Measurements from ENCODE around the gene BICC1.

- TF ChIP-seq, protein P1, sequence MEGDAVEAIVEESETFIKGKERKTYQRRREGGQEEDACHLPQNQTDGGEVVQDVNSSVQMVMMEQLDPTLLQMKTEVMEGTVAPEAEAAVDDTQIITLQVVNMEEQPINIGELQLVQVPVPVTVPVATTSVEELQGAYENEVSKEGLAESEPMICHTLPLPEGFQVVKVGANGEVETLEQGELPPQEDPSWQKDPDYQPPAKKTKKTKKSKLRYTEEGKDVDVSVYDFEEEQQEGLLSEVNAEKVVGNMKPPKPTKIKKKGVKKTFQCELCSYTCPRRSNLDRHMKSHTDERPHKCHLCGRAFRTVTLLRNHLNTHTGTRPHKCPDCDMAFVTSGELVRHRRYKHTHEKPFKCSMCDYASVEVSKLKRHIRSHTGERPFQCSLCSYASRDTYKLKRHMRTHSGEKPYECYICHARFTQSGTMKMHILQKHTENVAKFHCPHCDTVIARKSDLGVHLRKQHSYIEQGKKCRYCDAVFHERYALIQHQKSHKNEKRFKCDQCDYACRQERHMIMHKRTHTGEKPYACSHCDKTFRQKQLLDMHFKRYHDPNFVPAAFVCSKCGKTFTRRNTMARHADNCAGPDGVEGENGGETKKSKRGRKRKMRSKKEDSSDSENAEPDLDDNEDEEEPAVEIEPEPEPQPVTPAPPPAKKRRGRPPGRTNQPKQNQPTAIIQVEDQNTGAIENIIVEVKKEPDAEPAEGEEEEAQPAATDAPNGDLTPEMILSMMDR (IDR thresholded peaks at IDR 0.05 in 2 of 3, conservative IDR thresholded peaks at IDR 0.05 in 1 of 3; ENCODE audit: borderline replicate concordance in 1 of 3, insufficient read depth in 1 of 3, low read depth in 2 of 3, low read length in 2 of 3), result no peak
- TF ChIP-seq POLR2AphosphoS5 (IDR thresholded peaks at IDR 0.05; ENCODE audit: low read depth, low read length), result no peak
- TF ChIP-seq, protein P2, sequence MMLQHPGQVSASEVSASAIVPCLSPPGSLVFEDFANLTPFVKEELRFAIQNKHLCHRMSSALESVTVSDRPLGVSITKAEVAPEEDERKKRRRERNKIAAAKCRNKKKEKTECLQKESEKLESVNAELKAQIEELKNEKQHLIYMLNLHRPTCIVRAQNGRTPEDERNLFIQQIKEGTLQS (IDR thresholded peaks at IDR 0.05), result no peak
- TF ChIP-seq YY1 (IDR thresholded peaks at IDR 0.05; ENCODE audit: extremely low read depth, insufficient replicate concordance, low read depth, low read length), result no peak
- TF ChIP-seq POLR2A (IDR thresholded peaks at IDR 0.05; ENCODE audit: borderline replicate concordance, extremely low read depth, insufficient read depth, insufficient read length), result no peak
- TF ChIP-seq ZNF274 (IDR thresholded peaks at IDR 0.05; ENCODE audit: low read depth, low read length), result no peak
- TF ChIP-seq SRF (IDR thresholded peaks at IDR 0.05; ENCODE audit: low read depth), result no peak
- no peak for TF ChIP-seq EZH2 (IDR thresholded peaks at IDR 0.05)
- TF ChIP-seq EZH2phosphoT487 (IDR thresholded peaks at IDR 0.05; ENCODE audit: borderline replicate concordance), result no peak
- TF ChIP-seq CBX3 (IDR thresholded peaks at IDR 0.05; ENCODE audit: low read depth), result no peak
- TF ChIP-seq MAX (IDR thresholded peaks at IDR 0.05), result no peak
- no peak for TF ChIP-seq ZBTB33 (IDR thresholded peaks at IDR 0.05; ENCODE audit: extremely low read depth, insufficient replicate concordance, low read length)
- TF ChIP-seq, protein P3, sequence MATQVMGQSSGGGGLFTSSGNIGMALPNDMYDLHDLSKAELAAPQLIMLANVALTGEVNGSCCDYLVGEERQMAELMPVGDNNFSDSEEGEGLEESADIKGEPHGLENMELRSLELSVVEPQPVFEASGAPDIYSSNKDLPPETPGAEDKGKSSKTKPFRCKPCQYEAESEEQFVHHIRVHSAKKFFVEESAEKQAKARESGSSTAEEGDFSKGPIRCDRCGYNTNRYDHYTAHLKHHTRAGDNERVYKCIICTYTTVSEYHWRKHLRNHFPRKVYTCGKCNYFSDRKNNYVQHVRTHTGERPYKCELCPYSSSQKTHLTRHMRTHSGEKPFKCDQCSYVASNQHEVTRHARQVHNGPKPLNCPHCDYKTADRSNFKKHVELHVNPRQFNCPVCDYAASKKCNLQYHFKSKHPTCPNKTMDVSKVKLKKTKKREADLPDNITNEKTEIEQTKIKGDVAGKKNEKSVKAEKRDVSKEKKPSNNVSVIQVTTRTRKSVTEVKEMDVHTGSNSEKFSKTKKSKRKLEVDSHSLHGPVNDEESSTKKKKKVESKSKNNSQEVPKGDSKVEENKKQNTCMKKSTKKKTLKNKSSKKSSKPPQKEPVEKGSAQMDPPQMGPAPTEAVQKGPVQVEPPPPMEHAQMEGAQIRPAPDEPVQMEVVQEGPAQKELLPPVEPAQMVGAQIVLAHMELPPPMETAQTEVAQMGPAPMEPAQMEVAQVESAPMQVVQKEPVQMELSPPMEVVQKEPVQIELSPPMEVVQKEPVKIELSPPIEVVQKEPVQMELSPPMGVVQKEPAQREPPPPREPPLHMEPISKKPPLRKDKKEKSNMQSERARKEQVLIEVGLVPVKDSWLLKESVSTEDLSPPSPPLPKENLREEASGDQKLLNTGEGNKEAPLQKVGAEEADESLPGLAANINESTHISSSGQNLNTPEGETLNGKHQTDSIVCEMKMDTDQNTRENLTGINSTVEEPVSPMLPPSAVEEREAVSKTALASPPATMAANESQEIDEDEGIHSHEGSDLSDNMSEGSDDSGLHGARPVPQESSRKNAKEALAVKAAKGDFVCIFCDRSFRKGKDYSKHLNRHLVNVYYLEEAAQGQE (IDR thresholded peaks at IDR 0.05; ENCODE audit: low read depth), result no peak
- TF ChIP-seq RAD21 (IDR thresholded peaks at IDR 0.05; ENCODE audit: low read depth), result no peak
Observed at GRCh38 chr10:58756130-58756719, 243.6 kb downstream of the BICC1 start.
